HFF-Myc (cell line): ENCODE measurements around the gene CFAP119.

Experiments
- DNase-seq: peaks from one replicate; pipeline ENCODE4 v3.0.0-alpha.2; 2011; ENCODE audit warnings: low read depth; ENCODE audit errors: extremely low read depth
- H3K4me3 ChIP-seq: replicated peaks from 2 replicates; pipeline ENCODE4 v1.5.1; 2011; ENCODE audit warnings: low read depth, mild to moderate bottlenecking, control low read depth, low read length
- CTCF ChIP-seq: IDR thresholded peaks from 2 replicates; pipeline ENCODE4 v1.5.1; 2012; ENCODE audit warnings: mild to moderate bottlenecking, low read depth, low read length, control low read depth; ENCODE audit errors: missing control alignments

CFAP119 gene

DNA sequence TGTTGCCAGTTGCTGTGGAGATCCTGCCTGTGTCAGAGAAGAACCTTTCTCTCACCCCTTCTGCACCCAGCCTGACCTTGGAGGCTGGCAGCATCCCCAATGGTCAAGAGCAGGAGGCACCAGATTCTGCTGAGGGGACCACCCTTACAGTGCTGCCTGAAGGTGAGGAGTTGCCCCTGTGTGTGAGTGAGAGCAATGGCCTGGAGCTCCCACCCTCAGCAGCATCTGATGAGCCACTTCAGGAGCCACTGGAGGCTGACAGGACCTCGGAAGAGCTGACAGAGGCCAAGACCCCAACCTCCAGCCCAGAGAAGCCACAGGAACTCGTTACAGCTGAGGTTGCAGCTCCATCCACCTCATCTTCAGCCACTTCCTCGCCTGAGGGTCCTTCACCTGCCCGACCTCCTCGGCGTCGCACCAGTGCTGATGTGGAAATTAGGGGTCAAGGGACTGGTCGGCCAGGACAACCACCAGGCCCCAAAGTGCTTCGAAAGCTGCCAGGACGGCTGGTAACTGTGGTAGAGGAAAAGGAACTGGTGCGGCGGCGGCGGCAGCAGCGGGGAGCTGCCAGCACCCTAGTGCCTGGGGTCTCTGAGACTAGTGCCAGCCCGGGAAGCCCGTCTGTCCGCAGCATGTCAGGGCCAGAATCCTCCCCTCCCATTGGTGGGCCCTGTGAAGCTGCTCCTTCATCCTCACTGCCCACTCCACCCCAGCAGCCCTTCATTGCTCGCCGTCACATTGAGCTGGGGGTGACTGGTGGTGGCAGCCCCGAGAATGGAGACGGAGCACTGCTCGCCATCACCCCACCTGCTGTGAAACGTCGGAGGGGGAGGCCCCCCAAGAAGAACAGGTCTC lies 23.8 kb downstream of the CFAP119 start:
- H3K4me3 ChIP-seq, result no peak overlapping the region
- no peak for DNase-seq
- no peak for TF ChIP-seq CTCF

- DNase-seq, result no peak
- H3K4me3 ChIP-seq, result no peak overlapping the region
- no peak for TF ChIP-seq CTCF
Observed at GRCh38 chr16:30736995-30737793, 24.7 kb downstream of the CFAP119 start.

- H3K4me3 ChIP-seq, result no peak overlapping the region
- no peak for DNase-seq
- no peak for TF ChIP-seq CTCF
Observed at GRCh38 chr16:30731411-30731810, 30.5 kb downstream of the CFAP119 start.

DNA sequence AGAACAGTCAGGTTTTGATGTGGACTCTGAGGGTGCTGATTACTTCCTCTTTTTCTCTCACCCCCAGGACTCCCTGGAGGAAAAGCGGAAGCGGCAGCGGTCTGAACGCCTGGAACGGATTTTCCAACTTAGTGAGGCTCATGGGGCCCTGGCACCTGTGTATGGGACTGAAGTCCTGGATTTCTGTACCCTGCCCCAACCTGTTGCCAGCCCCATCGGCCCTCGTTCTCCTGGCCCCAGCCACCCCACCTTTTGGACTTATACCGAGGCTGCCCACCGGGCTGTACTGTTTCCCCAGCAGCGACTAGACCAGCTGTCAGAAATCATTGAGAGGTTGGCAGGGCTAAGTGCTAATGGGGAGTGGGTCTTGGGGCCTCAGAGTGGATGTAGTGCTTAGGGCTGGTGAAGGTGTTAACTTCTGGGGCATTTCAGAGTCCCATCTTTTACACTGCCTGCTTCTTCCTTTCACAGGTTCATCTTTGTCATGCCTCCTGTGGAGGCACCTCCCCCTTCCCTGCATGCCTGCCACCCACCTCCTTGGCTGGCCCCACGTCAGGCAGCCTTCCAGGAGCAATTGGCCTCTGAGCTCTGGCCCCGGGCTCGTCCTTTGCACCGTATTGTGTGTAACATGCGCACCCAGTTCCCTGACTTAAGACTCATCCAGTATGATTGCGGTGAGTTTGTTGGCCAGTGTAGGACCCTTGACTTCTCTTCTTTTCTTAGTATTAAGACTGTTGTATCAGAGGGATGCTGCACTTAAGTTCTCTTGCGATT lies 32.8 kb downstream of the CFAP119 start:
- no peak overlapping the region for H3K4me3 ChIP-seq
- TF ChIP-seq CTCF, result no peak
- DNase-seq, result no peak

DNA sequence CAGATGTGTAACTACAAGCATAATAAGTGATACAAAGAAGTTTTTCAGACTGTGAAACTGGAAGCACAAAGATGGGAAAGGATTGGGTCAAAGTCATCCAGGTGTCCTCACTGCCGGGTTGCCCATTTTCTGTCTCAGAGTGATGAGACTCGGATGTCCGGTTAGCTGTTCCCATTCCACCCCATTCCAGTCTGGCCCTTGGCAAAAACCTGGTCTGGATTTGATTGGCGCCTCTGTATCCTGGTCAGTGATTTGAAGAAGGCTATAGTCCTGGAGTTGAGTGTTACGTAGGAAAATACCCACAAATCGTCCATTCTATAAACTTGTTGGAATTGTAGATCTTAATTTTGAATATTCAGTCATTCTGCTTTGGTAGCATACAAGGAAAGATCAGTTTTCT lies 33.5 kb downstream of the CFAP119 start:
- no peak overlapping the region for H3K4me3 ChIP-seq
- DNase-seq, result no peak
- no peak for TF ChIP-seq CTCF

GRCh38 chr16:30725418-30725792 lies 36.5 kb downstream of the CFAP119 start:
- no peak for TF ChIP-seq CTCF
- no peak for DNase-seq
- no peak overlapping the region for H3K4me3 ChIP-seq
